ENCODE results near the gene PEX5L.

PEX5L gene

GRCh38 chr3:179953993-179954870, 82.5 kb downstream of the PEX5L start:
- no peak for DNase-seq

GRCh38 chr3:179950840-179951239, 85.9 kb downstream of the PEX5L start:
- DNase-seq = no peak

GRCh38 chr3:179949869-179950268, 86.9 kb downstream of the PEX5L start:
- no peak for DNase-seq

GRCh38 chr3:179949412-179949811, 87.3 kb downstream of the PEX5L start:
- DNase-seq = peak; percentile 98

- peak; percentile 52 for DNase-seq
Observed at GRCh38 chr3:179948740-179949139, 88.0 kb downstream of the PEX5L start.

GRCh38 chr3:179945569-179945968, 91.2 kb downstream of the PEX5L start:
- no peak for DNase-seq

GRCh38 chr3:179943117-179943880, 93.4 kb downstream of the PEX5L start:
- DNase-seq = no peak

- no peak for DNase-seq
Observed at GRCh38 chr3:179942553-179943075, 94.1 kb downstream of the PEX5L start.

- DNase-seq = no peak
Observed at GRCh38 chr3:179935710-179936109, 101.0 kb downstream of the PEX5L start.

- DNase-seq = no peak
Observed at GRCh38 chr3:179933914-179934313, 102.8 kb downstream of the PEX5L start.

- DNase-seq = peak; percentile 70
Observed at GRCh38 chr3:179933080-179933479, 103.7 kb downstream of the PEX5L start.

- no peak for DNase-seq
Observed at GRCh38 chr3:179932674-179933073, 104.1 kb downstream of the PEX5L start.

GRCh38 chr3:179929091-179929529, 107.6 kb downstream of the PEX5L start:
- DNase-seq = peak; percentile 84

- DNase-seq = no peak
Observed at GRCh38 chr3:179927191-179927590, 109.5 kb downstream of the PEX5L start.

GRCh38 chr3:179921951-179922350, 114.8 kb downstream of the PEX5L start:
- DNase-seq = no peak

- DNase-seq = no peak
Observed at GRCh38 chr3:179921500-179921899, 115.2 kb downstream of the PEX5L start.

- no peak for DNase-seq
Observed at GRCh38 chr3:179907784-179908482, 128.8 kb downstream of the PEX5L start.

GRCh38 chr3:179902061-179902460, 134.7 kb downstream of the PEX5L start:
- no peak for DNase-seq

GRCh38 chr3:179898024-179898423, 138.7 kb downstream of the PEX5L start:
- DNase-seq = peak; percentile 48

GRCh38 chr3:179897231-179897630, 139.5 kb downstream of the PEX5L start:
- no peak for DNase-seq

GRCh38 chr3:179896507-179896906, 140.2 kb downstream of the PEX5L start:
- DNase-seq = no peak

- no peak for DNase-seq
Observed at GRCh38 chr3:179895330-179895729, 141.4 kb downstream of the PEX5L start.

GRCh38 chr3:179887295-179887943, 149.3 kb downstream of the PEX5L start:
- no peak for DNase-seq

Data from NCI-H1105 (cell line).